Immature natural killer cell (primary cell): ENCODE results near the gene TXK. TPM values are rescaled to one million over a fixed set of nuclear protein-coding genes. Genes with fewer than 3 reads are reported as not detected.

Experiments used
- DNase-seq, 3 donors: peaks; one replicate each; pipeline ENCODE4 v3.0.0; 2022; ENCODE audit warnings: mixed read lengths in 1 of 3
- H3K27ac Mint-ChIP-seq, 6 donors: one replicate each; pipeline ENCODE4 v1.8.0; 2020; ENCODE audit warnings: mixed read lengths in 6 of 6, mild to moderate bottlenecking in 5 of 6, inconsistent platforms in 4 of 6, moderate library complexity in 3 of 6
- H3K27me3 Mint-ChIP-seq, 3 donors: one replicate each; pipeline ENCODE4 v1.8.0; 2020 to 2021; ENCODE audit warnings: low read depth in 3 of 3, mild to moderate bottlenecking in 3 of 3, mixed read lengths in 3 of 3, moderate library complexity in 3 of 3, inconsistent platforms in 1 of 3
- H3K36me3 Mint-ChIP-seq, 3 donors: one replicate each; pipeline ENCODE4 v1.8.0; 2020; ENCODE audit warnings: mixed read lengths in 3 of 3, inconsistent platforms in 2 of 3, mild to moderate bottlenecking in 2 of 3
- H3K4me1 Mint-ChIP-seq, 2 donors: one replicate each; pipeline ENCODE4 v1.8.0; 2020; ENCODE audit warnings: inconsistent platforms in 2 of 2, mild to moderate bottlenecking in 2 of 2, mixed read lengths in 2 of 2, moderate library complexity in 1 of 2
- H3K4me3 Mint-ChIP-seq, 5 donors: one replicate each; pipeline ENCODE4 v1.8.0; 2020; ENCODE audit warnings: mild to moderate bottlenecking in 5 of 5, mixed read lengths in 5 of 5, inconsistent platforms in 3 of 5, moderate library complexity in 3 of 5
- H3K9me3 Mint-ChIP-seq, 6 donors: one replicate each; pipeline ENCODE4 v1.8.0; 2020; ENCODE audit warnings: mild to moderate bottlenecking in 6 of 6, mixed read lengths in 6 of 6, inconsistent platforms in 4 of 6, moderate library complexity in 3 of 6
- polyA plus RNA-seq, 3 donors: library from polyadenylated mRNA; unstranded; fragments of 300-500 nt; fragmentation: Illumina TruSeq; gene quantifications; one replicate each; pipeline ENCODE4 v1.2.3, GENCODE V29; 2021

Gene TXK
- polyA plus RNA-seq, 3 donors from 2014 or later = 176 to 314 (median 243) TPM

- H3K9me3 Mint-ChIP-seq = no peaks in the 10 kb centered on the region
- H3K27me3 Mint-ChIP-seq = peaks cover 0 to 4% (median 1%) of the 10 kb centered on the region in 3 donors
- H3K36me3 Mint-ChIP-seq = peaks cover 9 to 66% (median 38%) of the 10 kb centered on the region in 3 donors
- peaks cover 57 to 98% of the 10 kb centered on the region in 2 donors for H3K4me1 Mint-ChIP-seq
- DNase-seq = no peak
- no peak overlapping the region for H3K4me3 Mint-ChIP-seq
- H3K27ac Mint-ChIP-seq = peak overlapping the region; percentile 12 to 76 (median 68)
These were observed 54.1 kb downstream of the TXK start for GRCh38 chr4:48079972-48080391.

GRCh38 chr4:48078862-48079655 is 55.0 kb downstream of the TXK start:
- Mint-ChIP-seq H3K4me3 (no peak overlapping the region), H3K9me3 (no peaks in the 10 kb centered on the region), H3K4me1 (peaks cover 58 to 98% of the 10 kb centered on the region in 2 donors), H3K27ac (peak overlapping the region; percentile 46 to 76 (median 71)), H3K27me3 (peaks cover 0 to 4% (median 1%) of the 10 kb centered on the region in 3 donors), H3K36me3 (peaks cover 13 to 65% (median 39%) of the 10 kb centered on the region in 3 donors)
- DNase-seq = no peak

- H3K4me1 Mint-ChIP-seq = peaks cover 62 to 98% of the 10 kb centered on the region in 2 donors
- no peak overlapping the region for H3K4me3 Mint-ChIP-seq
- H3K27me3 Mint-ChIP-seq = peaks cover 0 to 4% (median 1%) of the 10 kb centered on the region in 3 donors
- no peaks in the 10 kb centered on the region for H3K9me3 Mint-ChIP-seq
- H3K36me3 Mint-ChIP-seq = peaks cover 13 to 64% (median 41%) of the 10 kb centered on the region in 3 donors
- peak overlapping the region in 5 of 6 donors; percentile 23 to 81 (median 52) for H3K27ac Mint-ChIP-seq
- DNase-seq = no peak
These were observed 55.6 kb downstream of the TXK start for GRCh38 chr4:48078425-48078824.

GRCh38 chr4:48074657-48075056 is 59.4 kb downstream of the TXK start:
- no peak for DNase-seq
- Mint-ChIP-seq H3K9me3 (no peaks in the 10 kb centered on the region), H3K27me3 (peaks cover 1 to 6% (median 6%) of the 10 kb centered on the region in 3 donors), H3K4me1 (peaks cover 53 to 85% of the 10 kb centered on the region in 2 donors), H3K36me3 (peaks cover 16 to 68% (median 42%) of the 10 kb centered on the region in 3 donors), H3K27ac (peak overlapping the region; percentile 54 to 78 (median 74)), H3K4me3 (no peak overlapping the region)

GRCh38 chr4:48073567-48074103 is 60.4 kb downstream of the TXK start:
- no peaks in the 10 kb centered on the region for H3K9me3 Mint-ChIP-seq
- no peak for DNase-seq
- H3K4me1 Mint-ChIP-seq = peaks cover 46 to 77% of the 10 kb centered on the region in 2 donors
- no peak overlapping the region for H3K4me3 Mint-ChIP-seq
- H3K36me3 Mint-ChIP-seq = peaks cover 19 to 63% (median 40%) of the 10 kb centered on the region in 3 donors
- peak overlapping the region; percentile 33 to 78 (median 74) for H3K27ac Mint-ChIP-seq
- peaks cover 0 to 7% (median 6%) of the 10 kb centered on the region in 3 donors for H3K27me3 Mint-ChIP-seq

GRCh38 chr4:48071191-48071590 is 62.9 kb downstream of the TXK start:
- H3K27me3 Mint-ChIP-seq = peaks cover 0 to 7% (median 2%) of the 10 kb centered on the region in 3 donors
- no peak for DNase-seq
- H3K9me3 Mint-ChIP-seq = no peaks in the 10 kb centered on the region
- H3K27ac Mint-ChIP-seq = peak overlapping the region in 5 of 6 donors; percentile 40 to 76 (median 66)
- peaks cover 32 to 70% (median 41%) of the 10 kb centered on the region in 3 donors for H3K36me3 Mint-ChIP-seq
- H3K4me1 Mint-ChIP-seq = peaks cover 32 to 75% of the 10 kb centered on the region in 2 donors
- H3K4me3 Mint-ChIP-seq = no peak overlapping the region

GRCh38 chr4:48069026-48069425 is 65.0 kb downstream of the TXK start:
- Mint-ChIP-seq H3K27ac (peak overlapping the region in 2 of 6 donors; percentile 72 to 73), H3K9me3 (no peaks in the 10 kb centered on the region), H3K4me1 (peaks cover 32 to 75% of the 10 kb centered on the region in 2 donors)

GRCh38 chr4:48068182-48068581 is 65.9 kb downstream of the TXK start:
- Mint-ChIP-seq H3K36me3 (peaks cover 33 to 56% (median 39%) of the 10 kb centered on the region in 3 donors), H3K27ac (peak overlapping the region; percentile 28 to 73 (median 60)), H3K9me3 (no peaks in the 10 kb centered on the region), H3K4me3 (no peak overlapping the region), H3K4me1 (peaks cover 32 to 75% of the 10 kb centered on the region in 2 donors), H3K27me3 (peaks cover 0 to 9% (median 7%) of the 10 kb centered on the region in 3 donors)
- DNase-seq = no peak

More at GRCh38 chr4:48069026-48069425, 65.0 kb downstream of the TXK start:
- Mint-ChIP-seq H3K27me3 (peaks cover 0 to 9% (median 7%) of the 10 kb centered on the region in 3 donors), H3K4me3 (no peak overlapping the region), H3K36me3 (peaks cover 37 to 61% (median 39%) of the 10 kb centered on the region in 3 donors)
- DNase-seq = no peak

- H3K27ac Mint-ChIP-seq = peak overlapping the region in 2 of 6 donors; percentile 17 to 49
- peaks cover 32 to 55% (median 38%) of the 10 kb centered on the region in 3 donors for H3K36me3 Mint-ChIP-seq
- peaks cover 0 to 9% (median 7%) of the 10 kb centered on the region in 3 donors for H3K27me3 Mint-ChIP-seq
- no peak overlapping the region for H3K4me3 Mint-ChIP-seq
- H3K4me1 Mint-ChIP-seq = peaks cover 36 to 79% of the 10 kb centered on the region in 2 donors
- H3K9me3 Mint-ChIP-seq = no peaks in the 10 kb centered on the region
- no peak for DNase-seq
These were observed 66.5 kb downstream of the TXK start for GRCh38 chr4:48067536-48067935.

GRCh38 chr4:48065587-48066052 is 68.4 kb downstream of the TXK start:
- peak overlapping the region in 4 of 6 donors; percentile 60 to 80 (median 70) for H3K27ac Mint-ChIP-seq
- H3K27me3 Mint-ChIP-seq = peaks cover 0 to 6% (median 6%) of the 10 kb centered on the region in 3 donors
- H3K4me3 Mint-ChIP-seq = no peak overlapping the region
- H3K36me3 Mint-ChIP-seq = peaks cover 25 to 44% (median 41%) of the 10 kb centered on the region in 3 donors
- no peak for DNase-seq
- peaks cover 46 to 86% of the 10 kb centered on the region in 2 donors for H3K4me1 Mint-ChIP-seq
- H3K9me3 Mint-ChIP-seq = peaks cover 0 to 10% (median 0%) of the 10 kb centered on the region in 6 donors

GRCh38 chr4:48064349-48064748 is 69.7 kb downstream of the TXK start:
- peak overlapping the region; percentile 15 to 80 (median 56) for H3K27ac Mint-ChIP-seq
- peaks cover 0 to 16% (median under 1%) of the 10 kb centered on the region in 6 donors for H3K9me3 Mint-ChIP-seq
- H3K27me3 Mint-ChIP-seq = peaks cover 0 to 5% (median 2%) of the 10 kb centered on the region in 3 donors
- peaks cover 51 to 90% of the 10 kb centered on the region in 2 donors for H3K4me1 Mint-ChIP-seq
- no peak overlapping the region for H3K4me3 Mint-ChIP-seq
- peak in 2 of 3 donors; percentile 24 to 28 for DNase-seq
- peaks cover 18 to 39% (median 38%) of the 10 kb centered on the region in 3 donors for H3K36me3 Mint-ChIP-seq

- peak; percentile 33 to 56 (median 55) for DNase-seq
- Mint-ChIP-seq H3K27me3 (peaks cover 0 to 3% (median 0%) of the 10 kb centered on the region in 3 donors), H3K4me1 (peaks cover 46 to 58% of the 10 kb centered on the region in 2 donors), H3K27ac (peak overlapping the region; percentile 9 to 85 (median 75)), H3K9me3 (peaks cover 0 to 17% (median 3%) of the 10 kb centered on the region in 6 donors), H3K36me3 (peaks cover 0 to 10% (median 3%) of the 10 kb centered on the region in 3 donors), H3K4me3 (peak overlapping the region in 3 of 5 donors; percentile 6 to 26 (median 15))
These were observed 75.2 kb downstream of the TXK start for GRCh38 chr4:48058617-48059530.

GRCh38 chr4:48051078-48051477 is 83.0 kb downstream of the TXK start:
- H3K4me1 Mint-ChIP-seq = peaks cover 28 to 29% of the 10 kb centered on the region in 2 donors
- H3K9me3 Mint-ChIP-seq = no peaks in the 10 kb centered on the region
- no peak overlapping the region for H3K27ac Mint-ChIP-seq
- H3K4me3 Mint-ChIP-seq = no peak overlapping the region
- DNase-seq = no peak
- peaks cover 14 to 30% (median 24%) of the 10 kb centered on the region in 3 donors for H3K27me3 Mint-ChIP-seq
- H3K36me3 Mint-ChIP-seq = peaks cover 0 to 7% (median 3%) of the 10 kb centered on the region in 3 donors
